ENCODE results near the gene BRINP3.

GRCh38 chr1:190244406-190244805 is 233.3 kb downstream of the BRINP3 start:
- TF ChIP-seq, protein P1, sequence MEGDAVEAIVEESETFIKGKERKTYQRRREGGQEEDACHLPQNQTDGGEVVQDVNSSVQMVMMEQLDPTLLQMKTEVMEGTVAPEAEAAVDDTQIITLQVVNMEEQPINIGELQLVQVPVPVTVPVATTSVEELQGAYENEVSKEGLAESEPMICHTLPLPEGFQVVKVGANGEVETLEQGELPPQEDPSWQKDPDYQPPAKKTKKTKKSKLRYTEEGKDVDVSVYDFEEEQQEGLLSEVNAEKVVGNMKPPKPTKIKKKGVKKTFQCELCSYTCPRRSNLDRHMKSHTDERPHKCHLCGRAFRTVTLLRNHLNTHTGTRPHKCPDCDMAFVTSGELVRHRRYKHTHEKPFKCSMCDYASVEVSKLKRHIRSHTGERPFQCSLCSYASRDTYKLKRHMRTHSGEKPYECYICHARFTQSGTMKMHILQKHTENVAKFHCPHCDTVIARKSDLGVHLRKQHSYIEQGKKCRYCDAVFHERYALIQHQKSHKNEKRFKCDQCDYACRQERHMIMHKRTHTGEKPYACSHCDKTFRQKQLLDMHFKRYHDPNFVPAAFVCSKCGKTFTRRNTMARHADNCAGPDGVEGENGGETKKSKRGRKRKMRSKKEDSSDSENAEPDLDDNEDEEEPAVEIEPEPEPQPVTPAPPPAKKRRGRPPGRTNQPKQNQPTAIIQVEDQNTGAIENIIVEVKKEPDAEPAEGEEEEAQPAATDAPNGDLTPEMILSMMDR (IDR thresholded peaks at IDR 0.05), result no peak
- TF ChIP-seq POLR2A (IDR thresholded peaks at IDR 0.05), result no peak

Measured in Peyer's patch (tissue), 4 donors.